Gastroesophageal sphincter (tissue), 4 donors: Measurements from ENCODE around the gene CD68. TPM values are rescaled to one million over a fixed set of nuclear protein-coding genes. Genes with fewer than 3 reads are reported as not detected.

Source experiments
- ATAC-seq: fragments of 150-250 bp; one replicate; pipeline ENCODE4 v1.9.1; 2016; ENCODE audit warnings: mild to moderate bottlenecking, moderate library complexity
- H3K27ac ChIP-seq, 4 donors: fragments of 200-600 bp; sonication (generic) in 3 of 4; 1 replicate in 3 of 4; 2 replicates in 1 of 4; pipeline ENCODE4 v1.5.1; 2016 to 2019
- H3K27me3 ChIP-seq: fragments of 200-600 bp; sonication (generic); one replicate; pipeline ENCODE4 v1.5.1; 2019
- H3K36me3 ChIP-seq, 2 donors: fragments of 200-600 bp; sonication (generic); one replicate each; pipeline ENCODE4 v1.5.1; 2019; ENCODE audit warnings: control low read depth in 1 of 2
- H3K4me1 ChIP-seq, 3 donors: fragments of 200-600 bp; sonication (generic); 1 replicate in 2 of 3; 2 replicates in 1 of 3; pipeline ENCODE4 v1.5.1; 2016 to 2019; ENCODE audit warnings: control low read depth in 2 of 3
- H3K4me3 ChIP-seq, 2 donors: fragments of 200-600 bp; sonication (generic); one replicate each; pipeline ENCODE4 v1.5.1; 2019; ENCODE audit warnings: mild to moderate bottlenecking in 1 of 2, moderate library complexity in 1 of 2
- H3K9me3 ChIP-seq, 3 donors: fragments of 200-600 bp; sonication (generic); one replicate each; pipeline ENCODE4 v1.5.1; 2017 to 2019; ENCODE audit warnings: control low read depth in 2 of 3
- CTCF ChIP-seq, 4 experiments: fragments of 200-600 bp in 2 of 4; fragments of 450-650 bp in 2 of 4; sonication (generic) in 1 of 4; IDR thresholded peaks; one replicate each; pipeline ENCODE4 v1.5.1; 2017 to 2019; ENCODE audit warnings: antibody characterized with exemption in 4 of 4, mild to moderate bottlenecking in 2 of 4, moderate library complexity in 2 of 4
- EP300 ChIP-seq: sonication (generic); formaldehyde crosslinking; IDR thresholded peaks from one replicate; pipeline ENCODE4 v1.6.1; 2017; ENCODE audit warnings: antibody characterized with exemption, mild to moderate bottlenecking
- POLR2A ChIP-seq, 2 donors: fragments of 450-650 bp; IDR thresholded peaks; one replicate each; pipeline ENCODE4 v1.6.1; 2017; ENCODE audit warnings: antibody characterized with exemption in 2 of 2, mild to moderate bottlenecking in 2 of 2, moderate library complexity in 1 of 2
- POLR2AphosphoS5 ChIP-seq: sonication (generic); formaldehyde crosslinking; IDR thresholded peaks from one replicate; pipeline ENCODE4 v1.6.1; 2017; ENCODE audit warnings: antibody characterized with exemption
- WGBS, 2 donors: methylation state at CpG; one replicate each; pipeline ENCODE4 v1.1.5; 2018; ENCODE audit warnings: low coverage in 1 of 2; 5-methylcytosine and 5-hydroxymethylcytosine counted together
- total RNA-seq, 4 donors: library from RNA; depleted of rRNA; stranded (reverse); fragments of >200 nt; gene quantifications; one replicate each; pipeline ENCODE4 v1.1.0, GENCODE V29; 2016

CD68 gene
- total RNA-seq, 4 donors from 2014 or later = 7.9 to 83.1 (median 46.1) TPM

- 81% methylated on average over 3 to 10 of the region's 12 CpGs for WGBS, 2 donors
- no peaks in the 10 kb centered on the region for H3K27me3 ChIP-seq
- no peak for ATAC-seq
- TF ChIP-seq EP300 = no peak
- no peak for TF ChIP-seq POLR2AphosphoS5
- TF ChIP-seq POLR2A (IDR thresholded peaks at IDR 0.05) = no peak
- TF ChIP-seq CTCF (IDR thresholded peaks at IDR 0.05) = no peak
- H3K36me3 ChIP-seq = peaks cover 0 to 23% of the 10 kb centered on the region in 2 donors
- H3K4me1 ChIP-seq = peaks cover 2 to 50% (median 37%) of the 10 kb centered on the region in 3 donors
- H3K9me3 ChIP-seq = no peaks in the 10 kb centered on the region
- no peak overlapping the region for H3K4me3 ChIP-seq
- peak overlapping the region in 3 of 4 donors; percentile 91 to 96 (median 95) for H3K27ac ChIP-seq
These were observed 22.8 kb upstream of the CD68 start for GRCh38 chr17:7556627-7557026.

- Histone ChIP-seq H3K9me3 (no peaks in the 10 kb centered on the region), H3K36me3 (peaks cover 0 to 17% of the 10 kb centered on the region in 2 donors), H3K27me3 (no peaks in the 10 kb centered on the region), H3K4me1 (peaks cover 2 to 52% (median 37%) of the 10 kb centered on the region in 3 donors), H3K27ac (peak overlapping the region; percentile 88 to 96 (median 93)), H3K4me3 (no peak overlapping the region)
- no peak for TF ChIP-seq EP300
- TF ChIP-seq CTCF (IDR thresholded peaks at IDR 0.05) = no peak
- no peak for TF ChIP-seq POLR2AphosphoS5
- no peak for TF ChIP-seq POLR2A (IDR thresholded peaks at IDR 0.05)
- 38 to 57% methylated on average over 8 of the region's 19 CpGs for WGBS, 2 donors
- no peak for ATAC-seq
These were observed 22.2 kb upstream of the CD68 start for GRCh38 chr17:7557147-7557764.

GRCh38 chr17:7557775-7558543 lies 21.5 kb upstream of the CD68 start:
- H3K4me3 ChIP-seq = peak overlapping the region; percentile 4 to 84
- H3K9me3 ChIP-seq = no peaks in the 10 kb centered on the region
- ATAC-seq = peak; percentile 75
- H3K27ac ChIP-seq = peak overlapping the region; percentile 88 to 96 (median 93)
- H3K27me3 ChIP-seq = no peaks in the 10 kb centered on the region
- 8 to 33% methylated on average over 3 to 19 of the region's 21 CpGs for WGBS, 2 donors
- peaks cover 2 to 59% (median 42%) of the 10 kb centered on the region in 3 donors for H3K4me1 ChIP-seq
- TF ChIP-seq POLR2A (IDR thresholded peaks at IDR 0.05) (peak; percentile 33 to 36), CTCF (IDR thresholded peaks at IDR 0.05) (no peak), POLR2AphosphoS5 (peak; percentile 78)
- H3K36me3 ChIP-seq = peaks cover 0 to 19% of the 10 kb centered on the region in 2 donors

- peaks cover 0 to 19% of the 10 kb centered on the region in 2 donors for H3K36me3 ChIP-seq
- ATAC-seq = peak; percentile 33
- peaks cover 2 to 67% (median 50%) of the 10 kb centered on the region in 3 donors for H3K4me1 ChIP-seq
- no peaks in the 10 kb centered on the region for H3K9me3 ChIP-seq
- H3K27me3 ChIP-seq = no peaks in the 10 kb centered on the region
- TF ChIP-seq POLR2AphosphoS5 (no peak), POLR2A (IDR thresholded peaks at IDR 0.05) (no peak), EP300 (no peak), CTCF (IDR thresholded peaks at IDR 0.05) (no peak)
- 31 to 38% methylated on average over 6 to 13 of the region's 16 CpGs for WGBS, 2 donors
- H3K27ac ChIP-seq = peak within 1 kb of the TSS; percentile 88 to 96 (median 93)
- H3K4me3 ChIP-seq = peak within 1 kb of the TSS; percentile 14 to 84
These were observed 20.7 kb upstream of the CD68 start, which contains the start of gene TNFSF13 for GRCh38 chr17:7558544-7559319. Gene TNFSF13, plus strand, starts transcription at chr17:7558750. Its CDS starts 290 bp downstream, at chr17:7559040.
